GM23338 (cell line): ENCODE results near the gene LIMCH1. TPM values are rescaled to one million over a fixed set of nuclear protein-coding genes. Genes with fewer than 3 reads are reported as not detected.

Source experiments
- ATAC-seq: fragments of 200-7000 bp; cut with Tn5 transposase; 3 replicates; pipeline ENCODE4 v1.9.1; 2020
- DNase-seq: peaks from one replicate; pipeline ENCODE4 v3.0.0-alpha.2; 2015; ENCODE audit warnings: low spot score
- H2AFZ ChIP-seq: fragments of 200-600 bp; sonication (generic); 2 replicates; pipeline ENCODE4 v1.8.0; 2016; ENCODE audit warnings: antibody characterized with exemption, mild to moderate bottlenecking, moderate library complexity
- H3F3A ChIP-seq: fragments of 200-600 bp; sonication (generic); replicated peaks from 2 replicates; pipeline ENCODE4 v1.8.0; 2017; ENCODE audit warnings: antibody characterized with exemption, mixed run types, low read depth
- H3K27ac ChIP-seq: fragments of 200-600 bp; sonication (generic); 2 replicates; pipeline ENCODE4 v1.6.1; 2016; ENCODE audit warnings: low read depth
- H3K27me3 ChIP-seq: fragments of 200-600 bp; sonication (generic); 2 replicates; pipeline ENCODE4 v1.8.0; 2016; ENCODE audit warnings: mild to moderate bottlenecking, mixed run types, moderate library complexity; ENCODE audit not compliant: insufficient read depth
- H3K36me3 ChIP-seq: fragments of 200-600 bp; sonication (generic); 2 replicates; pipeline ENCODE4 v1.8.0; 2016; ENCODE audit warnings: mild to moderate bottlenecking; ENCODE audit not compliant: insufficient read depth
- H3K4me1 ChIP-seq: fragments of 200-600 bp; sonication (generic); 2 replicates; pipeline ENCODE4 v1.8.0; 2016; ENCODE audit warnings: mild to moderate bottlenecking, moderate library complexity; ENCODE audit not compliant: insufficient read depth
- H3K4me2 ChIP-seq: fragments of 200-600 bp; sonication (generic); 2 replicates; pipeline ENCODE4 v1.7.1; 2017; ENCODE audit warnings: mixed run types
- H3K4me3 ChIP-seq: fragments of 200-600 bp; sonication (generic); 2 replicates; pipeline ENCODE4 v1.6.1; 2016; ENCODE audit warnings: mixed run types
- H3K79me2 ChIP-seq: fragments of 200-600 bp; sonication (generic); replicated peaks from 2 replicates; pipeline ENCODE4 v1.8.0; 2017; ENCODE audit warnings: mild to moderate bottlenecking; ENCODE audit not compliant: insufficient read depth
- H3K9me2 ChIP-seq: fragments of 200-600 bp; sonication (generic); 2 replicates; pipeline ENCODE4 v1.8.0; 2017; ENCODE audit not compliant: insufficient read depth
- H4K20me1 ChIP-seq: fragments of 200-600 bp; sonication (generic); replicated peaks from 2 replicates; pipeline ENCODE4 v1.8.0; 2017; ENCODE audit warnings: mild to moderate bottlenecking; ENCODE audit not compliant: insufficient read depth
- H3K27ac Mint-ChIP-seq: 2 replicates; pipeline ENCODE4 v1.8.0; 2020; ENCODE audit warnings: inconsistent platforms, mild to moderate bottlenecking, moderate library complexity, mixed read lengths
- H3K27me3 Mint-ChIP-seq: 3 replicates; pipeline ENCODE4 v1.8.0; 2022; ENCODE audit warnings: low read depth, mild to moderate bottlenecking, moderate library complexity, mixed read lengths, inconsistent platforms; ENCODE audit not compliant: insufficient read depth, poor library complexity
- H3K36me3 Mint-ChIP-seq: 3 replicates; pipeline ENCODE4 v1.8.0; 2021; ENCODE audit warnings: low read depth, mild to moderate bottlenecking, inconsistent platforms, moderate library complexity, mixed read lengths
- H3K4me1 Mint-ChIP-seq: 3 replicates; pipeline ENCODE4 v1.8.0; 2020; ENCODE audit warnings: mild to moderate bottlenecking, inconsistent platforms, mixed read lengths
- H3K4me3 Mint-ChIP-seq: 3 replicates; pipeline ENCODE4 v1.8.0; 2021; ENCODE audit warnings: moderate library complexity, mild to moderate bottlenecking, inconsistent platforms, mixed read lengths
- H3K9me3 Mint-ChIP-seq: 3 replicates; pipeline ENCODE4 v1.8.0; 2020; ENCODE audit warnings: moderate library complexity, mild to moderate bottlenecking, inconsistent platforms, mixed read lengths
- CTCF ChIP-seq, 2 experiments: fragments of 200-600 bp in 1 of 2; sonication (generic) in 1 of 2; conservative IDR thresholded peaks; 2 replicates each; pipeline versions ENCODE4 v1.5.1 to v1.6.1; 2016 to 2017; ENCODE audit warnings: antibody characterized with exemption in 2 of 2, low read depth in 2 of 2, mild to moderate bottlenecking in 2 of 2, moderate library complexity in 1 of 2
- EZH2phosphoT487 ChIP-seq: fragments of 200-600 bp; sonication (generic); IDR thresholded peaks from one replicate; pipeline ENCODE4 v1.8.1; 2018; ENCODE audit warnings: antibody characterized with exemption; ENCODE audit not compliant: unreplicated experiment
- JUNB ChIP-seq: IDR thresholded peaks from one replicate; pipeline ENCODE4 v1.6.1; 2016; ENCODE audit warnings: antibody characterized with exemption; ENCODE audit not compliant: unreplicated experiment
- NANOG ChIP-seq: IDR thresholded peaks from 2 replicates; pipeline ENCODE4 v1.6.1; 2016; ENCODE audit warnings: antibody characterized with exemption, borderline replicate concordance
- POLR2AphosphoS5 ChIP-seq: IDR thresholded peaks from 2 replicates; pipeline ENCODE4 v1.6.1; 2016; ENCODE audit warnings: antibody characterized with exemption, low read depth
- REST ChIP-seq: IDR thresholded peaks from one replicate; pipeline ENCODE4 v1.6.1; 2018; ENCODE audit warnings: antibody characterized with exemption; ENCODE audit not compliant: unreplicated experiment
- STAT1 ChIP-seq: IDR thresholded peaks from one replicate; pipeline ENCODE4 v1.6.1; 2016; ENCODE audit warnings: antibody characterized with exemption; ENCODE audit not compliant: unreplicated experiment
- ZNF114 ChIP-seq: fragments of 250-450 bp; sonication (Bioruptor Pico); IDR thresholded peaks from 2 replicates; pipeline ENCODE4 v1.5.0; 2020; ENCODE audit warnings: mild to moderate bottlenecking, moderate library complexity
- ZNF331 ChIP-seq: fragments of 250-450 bp; sonication (Bioruptor Pico); IDR thresholded peaks from 2 replicates; pipeline ENCODE4 v1.5.0; 2020; ENCODE audit warnings: low read depth, mild to moderate bottlenecking, moderate library complexity
- polyA plus RNA-seq: library from polyadenylated mRNA; unstranded; fragments of >200 nt; fragmentation: Nextera tagmentation; extraction: Ambion mirVana; gene quantifications from 2 replicates; pipeline ENCODE4 v1.2.1, GENCODE V29; 2016
- total RNA-seq: library from RNA; depleted of rRNA; stranded (reverse); fragments of >200 nt; shearing (Covaris generic); gene quantifications from 2 replicates; pipeline ENCODE4 v1.2.3, GENCODE V29; 2014
- TF ChIP-seq, protein P1 (sequence below): IDR thresholded peaks from 2 replicates; pipeline ENCODE4 v1.6.1; 2016; ENCODE audit warnings: antibody characterized with exemption

Gene LIMCH1
- total and polyA plus RNA-seq, 2 experiments from 2014 or later = 1.5 TPM

GRCh38 chr4:41600243-41600912 is 62.4 kb downstream of the LIMCH1 start (continued):
- TF ChIP-seq CTCF (conservative IDR thresholded peaks at IDR 0.05; ENCODE audit: low read depth in 2 of 2) (no peak), JUNB (no peak), ZNF331 (CRISPR knock-in tag) (no peak), NANOG (no peak)

DNA sequence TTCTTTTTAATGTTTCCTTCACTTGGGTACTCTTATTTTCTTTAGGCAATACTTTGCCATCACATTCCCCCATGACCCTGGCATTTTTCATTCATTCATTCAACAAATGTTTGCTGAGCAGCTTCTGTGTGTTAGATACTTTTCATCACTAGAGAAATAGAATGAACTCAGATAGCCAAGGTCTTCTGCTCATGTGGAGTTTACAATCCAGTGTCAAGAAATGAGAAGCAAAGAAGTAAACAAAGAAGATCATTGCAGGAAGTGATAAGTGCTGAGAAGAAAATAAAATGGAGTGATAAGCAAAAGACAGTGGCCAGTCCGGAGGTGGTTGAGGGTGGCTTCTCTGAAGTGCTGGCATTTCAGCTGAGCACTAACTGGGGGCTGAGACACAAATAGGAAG is 63.1 kb downstream of the LIMCH1 start:
- H3K27ac ChIP-seq = no peak overlapping the region
- Mint-ChIP-seq H3K27me3 (no peaks in the 10 kb centered on the region), H3K27ac (no peak overlapping the region), H3K9me3 (no peaks in the 10 kb centered on the region), H3K4me3 (no peak overlapping the region), H3K4me1 (no peaks in the 10 kb centered on the region), H3K36me3 (no peaks in the 10 kb centered on the region)
- no peak overlapping the region for H3K4me3 ChIP-seq
- H3K79me2 ChIP-seq = no peaks in the 10 kb centered on the region
- no peaks in the 10 kb centered on the region for H3K36me3 ChIP-seq
- TF ChIP-seq ZNF114 (CRISPR knock-in tag) = no peak
- TF ChIP-seq EZH2phosphoT487 = no peak
- no peak for TF ChIP-seq ZNF331 (CRISPR knock-in tag)
- TF ChIP-seq CTCF (conservative IDR thresholded peaks at IDR 0.05; ENCODE audit: low read depth in 2 of 2) = no peak
- TF ChIP-seq POLR2AphosphoS5 = no peak
- TF ChIP-seq STAT1 = no peak
- TF ChIP-seq JUNB = no peak
- H3F3A ChIP-seq = no peaks in the 10 kb centered on the region
- H3K27me3 ChIP-seq = no peaks in the 10 kb centered on the region
- ATAC-seq (no peak), DNase-seq (no peak)
- H3K4me2 ChIP-seq = no peak overlapping the region
- H3K9me2 ChIP-seq = no peaks in the 10 kb centered on the region
- H4K20me1 ChIP-seq = no peaks in the 10 kb centered on the region
- no peaks in the 10 kb centered on the region for H3K4me1 ChIP-seq
- H2AFZ ChIP-seq = no peak overlapping the region; the same call in 1 of the 2 replicates

- Histone ChIP-seq H3K4me1 (no peaks in the 10 kb centered on the region), H3K36me3 (no peaks in the 10 kb centered on the region), H3K27ac (no peak overlapping the region), H3K9me2 (no peaks in the 10 kb centered on the region), H3K4me2 (no peak overlapping the region), H3K27me3 (no peaks in the 10 kb centered on the region), H2AFZ (no peak overlapping the region), H3K4me3 (no peak overlapping the region), H4K20me1 (no peaks in the 10 kb centered on the region), H3F3A (no peaks in the 10 kb centered on the region), H3K79me2 (no peaks in the 10 kb centered on the region)
- DNase-seq (no peak), ATAC-seq (no peak)
- TF ChIP-seq ZNF331 (CRISPR knock-in tag) (no peak), EZH2phosphoT487 (no peak), ZNF114 (CRISPR knock-in tag) (no peak), REST (no peak)
- TF ChIP-seq, protein P1, sequence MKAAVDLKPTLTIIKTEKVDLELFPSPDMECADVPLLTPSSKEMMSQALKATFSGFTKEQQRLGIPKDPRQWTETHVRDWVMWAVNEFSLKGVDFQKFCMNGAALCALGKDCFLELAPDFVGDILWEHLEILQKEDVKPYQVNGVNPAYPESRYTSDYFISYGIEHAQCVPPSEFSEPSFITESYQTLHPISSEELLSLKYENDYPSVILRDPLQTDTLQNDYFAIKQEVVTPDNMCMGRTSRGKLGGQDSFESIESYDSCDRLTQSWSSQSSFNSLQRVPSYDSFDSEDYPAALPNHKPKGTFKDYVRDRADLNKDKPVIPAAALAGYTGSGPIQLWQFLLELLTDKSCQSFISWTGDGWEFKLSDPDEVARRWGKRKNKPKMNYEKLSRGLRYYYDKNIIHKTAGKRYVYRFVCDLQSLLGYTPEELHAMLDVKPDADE = no peak
- Mint-ChIP-seq H3K4me3 (no peak overlapping the region), H3K27me3 (no peaks in the 10 kb centered on the region), H3K27ac (no peak overlapping the region), H3K36me3 (no peaks in the 10 kb centered on the region), H3K9me3 (no peaks in the 10 kb centered on the region), H3K4me1 (no peaks in the 10 kb centered on the region)
These were observed 64.2 kb downstream of the LIMCH1 start for GRCh38 chr4:41602113-41602512.
